Retinal pigment epithelial cell (primary cell): ENCODE results near the gene SLC35B2.

Source experiments
- DNase-seq: peaks from one replicate; pipeline ENCODE4 v3.0.0-alpha.2; 2010; ENCODE audit warnings: low read depth
- H3K4me3 ChIP-seq: 2 replicates; pipeline ENCODE4 v1.5.1; 2011; ENCODE audit warnings: mild to moderate bottlenecking, low read length, control low read depth, moderate library complexity
- TF ChIP-seq, protein P1 (sequence below): conservative IDR thresholded peaks from 2 replicates; pipeline ENCODE4 v1.5.1; 2011; ENCODE audit warnings: low read depth, low read length, control low read depth, inconsistent platforms

The SLC35B2 gene

GRCh38 chr6:44285552-44286284 is 28.4 kb upstream of the SLC35B2 start:
- no peak overlapping the region for H3K4me3 ChIP-seq
- TF ChIP-seq, protein P1, sequence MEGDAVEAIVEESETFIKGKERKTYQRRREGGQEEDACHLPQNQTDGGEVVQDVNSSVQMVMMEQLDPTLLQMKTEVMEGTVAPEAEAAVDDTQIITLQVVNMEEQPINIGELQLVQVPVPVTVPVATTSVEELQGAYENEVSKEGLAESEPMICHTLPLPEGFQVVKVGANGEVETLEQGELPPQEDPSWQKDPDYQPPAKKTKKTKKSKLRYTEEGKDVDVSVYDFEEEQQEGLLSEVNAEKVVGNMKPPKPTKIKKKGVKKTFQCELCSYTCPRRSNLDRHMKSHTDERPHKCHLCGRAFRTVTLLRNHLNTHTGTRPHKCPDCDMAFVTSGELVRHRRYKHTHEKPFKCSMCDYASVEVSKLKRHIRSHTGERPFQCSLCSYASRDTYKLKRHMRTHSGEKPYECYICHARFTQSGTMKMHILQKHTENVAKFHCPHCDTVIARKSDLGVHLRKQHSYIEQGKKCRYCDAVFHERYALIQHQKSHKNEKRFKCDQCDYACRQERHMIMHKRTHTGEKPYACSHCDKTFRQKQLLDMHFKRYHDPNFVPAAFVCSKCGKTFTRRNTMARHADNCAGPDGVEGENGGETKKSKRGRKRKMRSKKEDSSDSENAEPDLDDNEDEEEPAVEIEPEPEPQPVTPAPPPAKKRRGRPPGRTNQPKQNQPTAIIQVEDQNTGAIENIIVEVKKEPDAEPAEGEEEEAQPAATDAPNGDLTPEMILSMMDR: no peak
- no peak for DNase-seq

DNA sequence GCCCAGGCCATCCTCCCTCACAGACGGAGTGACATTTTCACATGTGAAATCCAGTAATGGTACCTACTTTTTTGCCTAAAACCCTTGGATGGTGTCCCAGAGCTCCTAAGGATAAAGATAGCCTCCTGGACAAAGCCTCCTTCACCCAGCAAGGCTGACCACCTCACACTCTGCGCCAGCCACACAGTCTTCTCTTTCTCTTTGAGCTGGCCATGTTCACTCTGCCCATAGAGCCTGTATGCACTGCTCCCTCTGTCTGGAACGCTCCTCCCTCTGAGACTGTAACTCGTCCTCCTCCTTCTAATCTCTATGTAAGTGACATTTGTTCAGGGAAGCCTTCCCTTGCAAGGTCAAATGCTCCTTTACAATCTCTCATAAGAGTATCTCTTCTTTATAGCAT is 27.5 kb upstream of the SLC35B2 start:
- TF ChIP-seq, protein P1: no peak
- DNase-seq: no peak
- H3K4me3 ChIP-seq: no peak overlapping the region

GRCh38 chr6:44284121-44284520 is 26.8 kb upstream of the SLC35B2 start:
- DNase-seq: no peak
- TF ChIP-seq, protein P1: no peak
- no peak overlapping the region for H3K4me3 ChIP-seq

DNA sequence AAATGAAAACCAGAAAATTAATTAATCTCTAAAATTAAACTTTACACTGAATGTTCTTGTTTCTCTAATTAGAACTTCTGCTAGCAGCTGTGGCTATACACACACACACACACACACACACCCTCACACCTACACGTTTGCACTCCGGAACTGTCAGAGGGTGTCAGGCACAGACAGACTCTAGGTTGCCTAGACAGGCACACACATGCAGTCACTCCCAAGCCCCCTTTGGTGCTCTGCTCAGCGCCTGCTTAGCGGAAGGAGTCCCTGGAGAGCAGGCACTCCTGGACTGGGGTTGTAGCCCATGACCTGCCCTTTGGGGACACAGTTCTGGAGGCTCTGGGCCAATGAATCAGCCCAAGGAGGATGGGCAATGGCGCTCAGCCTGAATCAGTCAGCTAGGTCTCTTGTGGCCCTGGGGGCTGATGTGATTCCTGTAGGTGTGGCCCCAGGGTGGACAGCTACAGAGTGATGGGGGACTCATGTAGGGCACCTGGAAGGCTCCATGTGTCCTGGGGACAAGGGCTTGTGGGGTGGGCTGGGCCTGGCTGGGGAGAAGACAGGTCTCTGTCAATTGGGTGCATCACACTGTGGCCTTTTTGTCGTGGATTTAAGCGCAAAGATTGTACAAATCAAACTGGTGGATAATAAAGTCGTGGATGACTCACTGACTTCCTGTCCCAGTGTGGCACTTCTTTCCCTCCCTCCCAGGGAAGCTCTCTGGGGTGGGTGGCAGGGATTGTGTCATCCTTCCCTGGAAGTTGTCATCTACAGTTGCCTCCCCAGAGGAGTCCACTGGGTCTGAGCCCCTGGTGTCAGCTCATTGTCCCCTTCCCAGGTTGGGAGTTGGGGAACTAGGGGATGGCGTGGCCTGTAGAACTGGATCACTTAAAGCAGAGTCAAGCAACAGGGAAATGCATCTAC is 21.7 kb upstream of the SLC35B2 start:
- DNase-seq: no peak
- H3K4me3 ChIP-seq: no peak overlapping the region
- TF ChIP-seq, protein P1: no peak

DNA sequence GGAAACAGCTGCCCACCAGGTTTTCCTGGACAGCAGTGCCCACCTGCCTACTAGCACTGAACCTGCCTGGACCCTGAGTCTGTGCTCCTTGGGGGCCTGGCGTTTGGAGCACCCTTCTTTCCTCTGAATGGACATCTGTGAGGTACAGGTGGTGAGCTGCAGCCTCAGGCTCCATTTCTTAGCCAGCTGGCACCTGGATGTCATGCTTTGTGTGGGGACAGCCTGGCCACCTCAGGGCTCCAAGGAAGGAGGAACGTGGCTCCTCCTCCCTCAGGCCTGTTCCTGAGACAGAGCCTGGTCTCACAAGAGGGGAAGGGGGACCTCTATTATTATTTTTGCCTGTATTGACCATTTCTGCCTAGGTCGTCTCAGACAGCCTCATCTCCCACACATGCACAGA is 21.0 kb upstream of the SLC35B2 start:
- no peak overlapping the region for H3K4me3 ChIP-seq
- DNase-seq: no peak
- TF ChIP-seq, protein P1: no peak

DNA sequence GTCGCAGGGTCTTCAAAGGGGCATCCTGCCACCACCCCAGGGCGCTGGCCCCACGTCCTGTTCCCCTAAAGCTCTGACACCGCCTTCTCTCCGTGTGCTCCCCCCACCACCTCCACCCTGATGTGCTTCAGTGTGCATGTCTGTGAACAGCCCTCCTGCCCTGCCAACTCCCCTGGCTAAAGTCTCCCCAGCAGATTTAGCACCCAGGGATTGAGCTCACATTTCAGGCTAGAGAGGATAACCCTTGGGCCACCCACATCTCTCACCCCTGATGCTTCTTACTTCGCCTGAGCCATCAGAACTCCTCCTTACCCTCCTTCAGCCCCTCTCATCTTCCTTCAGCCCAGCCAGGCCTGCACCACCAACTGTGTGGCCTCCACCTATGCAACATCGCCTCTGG is 20.4 kb upstream of the SLC35B2 start:
- no peak for DNase-seq
- TF ChIP-seq, protein P1: no peak
- no peak overlapping the region for H3K4me3 ChIP-seq
